WTC11 (cell line): ENCODE results near the gene GREB1. TPM values are rescaled to one million over a fixed set of nuclear protein-coding genes. Genes with fewer than 3 reads are reported as not detected.

Source experiments
- ATAC-seq: fragments of 200-7000 bp; cut with Tn5 transposase; 2 replicates; pipeline ENCODE4 v1.10.0; 2021; ENCODE audit warnings: mild to moderate bottlenecking, moderate library complexity
- CTCF ChIA-PET: fragments of 300-600 bp; sonication (Branson Sonifier 250); formaldehyde crosslinking; loops from one replicate; lab custom pipeline; 2021; ENCODE audit warnings: antibody characterized with exemption; lab: Charles Lee
- POLR2A ChIA-PET: fragments of 350-600 bp; sonication (Branson Sonifier 250); formaldehyde crosslinking; loops from one replicate; lab custom pipeline; 2021; ENCODE audit warnings: antibody characterized with exemption; lab: Charles Lee
- DNase-seq: peaks from one replicate; pipeline ENCODE4 v3.0.0; 2021; ENCODE audit warnings: low spot score
- H3K27ac Mint-ChIP-seq: 2 replicates; pipeline ENCODE4 v1.8.0; 2021; ENCODE audit warnings: mixed read lengths
- H3K27me3 Mint-ChIP-seq: 2 replicates; pipeline ENCODE4 v1.8.0; 2021; ENCODE audit warnings: low read depth, mild to moderate bottlenecking, moderate library complexity, mixed read lengths
- H3K36me3 Mint-ChIP-seq: 2 replicates; pipeline ENCODE4 v1.8.0; 2021; ENCODE audit warnings: mixed read lengths
- H3K4me1 Mint-ChIP-seq: 2 replicates; pipeline ENCODE4 v1.8.0; 2022; ENCODE audit warnings: mixed read lengths
- H3K4me3 Mint-ChIP-seq: 2 replicates; pipeline ENCODE4 v1.8.0; 2021; ENCODE audit warnings: mild to moderate bottlenecking, moderate library complexity, mixed read lengths
- H3K9me3 Mint-ChIP-seq: 2 replicates; pipeline ENCODE4 v1.8.0; 2021; ENCODE audit warnings: mixed read lengths
- CBFB ChIP-seq: sonication (generic); formaldehyde crosslinking; IDR thresholded peaks from 2 replicates; pipeline ENCODE4 v1.8.1; 2022; ENCODE audit warnings: mild to moderate bottlenecking, low read depth, missing genetic modification reagents
- ETV6 ChIP-seq: sonication (generic); formaldehyde crosslinking; IDR thresholded peaks from 2 replicates; pipeline ENCODE4 v1.8.1; 2022; ENCODE audit warnings: mild to moderate bottlenecking, missing genetic modification reagents
- JUN ChIP-seq: sonication (generic); formaldehyde crosslinking; IDR thresholded peaks from 2 replicates; pipeline ENCODE4 v1.8.0; 2023; ENCODE audit warnings: mild to moderate bottlenecking, missing genetic modification reagents
- NFYB ChIP-seq: sonication (generic); formaldehyde crosslinking; conservative IDR thresholded peaks from 2 replicates; pipeline ENCODE4 v1.8.0; 2022; ENCODE audit warnings: low read depth, missing genetic modification reagents
- RELA ChIP-seq: sonication (generic); formaldehyde crosslinking; IDR thresholded peaks from 2 replicates; pipeline ENCODE4 v1.8.1; 2022; ENCODE audit warnings: missing genetic modification reagents, mild to moderate bottlenecking, borderline replicate concordance
- RORB ChIP-seq: fragments of 250-450 bp; sonication (Bioruptor Pico); IDR thresholded peaks from 2 replicates; pipeline ENCODE4 v1.9.0; 2021; ENCODE audit warnings: mild to moderate bottlenecking
- SP1 ChIP-seq: sonication (generic); formaldehyde crosslinking; conservative IDR thresholded peaks from 2 replicates; pipeline ENCODE4 v1.8.1; 2022; ENCODE audit warnings: missing genetic modification reagents
- ZNF317 ChIP-seq: sonication (generic); formaldehyde crosslinking; IDR thresholded peaks from 2 replicates; pipeline ENCODE4 v1.8.1; 2023; ENCODE audit warnings: low read depth, mild to moderate bottlenecking, moderate library complexity, missing genetic modification reagents, borderline replicate concordance
- ZNF416 ChIP-seq: fragments of 250-450 bp; sonication (Bioruptor Pico); IDR thresholded peaks from 2 replicates; pipeline ENCODE4 v1.9.0; 2021; ENCODE audit warnings: mild to moderate bottlenecking, inconsistent platforms
- total RNA-seq: library from RNA; stranded (reverse); gene quantifications from 3 replicates; pipeline ENCODE4 v1.2.3, GENCODE V29; 2021
- TF ChIP-seq, protein P1 (sequence below): sonication (generic); formaldehyde crosslinking; IDR thresholded peaks from 2 replicates; pipeline ENCODE4 v1.8.1; 2023; ENCODE audit warnings: mild to moderate bottlenecking, missing genetic modification reagents, moderate library complexity
- TF ChIP-seq, protein P2 (sequence below): sonication (generic); formaldehyde crosslinking; IDR thresholded peaks from 2 replicates; pipeline ENCODE4 v1.8.0; 2023; ENCODE audit warnings: missing genetic modification reagents
- TF ChIP-seq, protein P3 (sequence below): sonication (generic); formaldehyde crosslinking; IDR thresholded peaks from 2 replicates; pipeline ENCODE4 v1.8.1; 2022; ENCODE audit warnings: low read depth, missing genetic modification reagents, borderline replicate concordance
- TF ChIP-seq, protein P4 (sequence below): fragments of 250-450 bp; sonication (Bioruptor Pico); IDR thresholded peaks from 2 replicates; pipeline ENCODE4 v1.9.0; 2021; ENCODE audit warnings: mild to moderate bottlenecking
- TF ChIP-seq, protein P5 (sequence below): fragments of 250-450 bp; sonication (Bioruptor Pico); IDR thresholded peaks from 2 replicates; pipeline ENCODE4 v1.9.0; 2021; ENCODE audit warnings: moderate library complexity, mild to moderate bottlenecking, inconsistent platforms, borderline replicate concordance
- TF ChIP-seq, protein P6 (sequence below): sonication (generic); formaldehyde crosslinking; IDR thresholded peaks from 2 replicates; pipeline ENCODE4 v1.8.1; 2022; ENCODE audit warnings: missing genetic modification reagents, borderline replicate concordance

The GREB1 gene
- total RNA-seq, 1 experiment from 2014 or later, result 35.7 TPM

DNA sequence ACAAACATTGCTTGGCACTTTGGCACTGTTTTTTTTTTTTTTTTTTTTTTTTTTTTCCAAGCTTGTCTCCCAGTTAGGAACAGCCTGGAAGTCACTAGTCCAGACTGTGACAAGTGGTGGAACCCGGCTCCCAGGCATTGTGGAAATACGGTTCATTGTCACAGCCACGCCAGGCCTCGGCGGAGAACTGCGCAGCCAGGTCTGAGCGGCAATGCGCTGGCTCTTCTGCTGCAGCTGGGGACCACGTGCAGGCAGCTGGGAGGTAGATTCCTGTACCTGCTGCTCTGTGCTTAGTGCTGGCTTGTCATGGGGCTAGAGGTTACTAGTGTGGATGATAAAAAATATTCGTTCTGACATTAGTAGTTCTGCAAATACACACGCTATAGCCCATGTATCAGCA lies 131.2 kb downstream of the GREB1 start:
- TF ChIP-seq, protein P1, sequence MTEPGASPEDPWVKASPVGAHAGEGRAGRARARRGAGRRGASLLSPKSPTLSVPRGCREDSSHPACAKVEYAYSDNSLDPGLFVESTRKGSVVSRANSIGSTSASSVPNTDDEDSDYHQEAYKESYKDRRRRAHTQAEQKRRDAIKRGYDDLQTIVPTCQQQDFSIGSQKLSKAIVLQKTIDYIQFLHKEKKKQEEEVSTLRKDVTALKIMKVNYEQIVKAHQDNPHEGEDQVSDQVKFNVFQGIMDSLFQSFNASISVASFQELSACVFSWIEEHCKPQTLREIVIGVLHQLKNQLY (CRISPR knock-in tag), result no peak
- peaks cover 26% of the 10 kb centered on the region for H3K27me3 Mint-ChIP-seq
- ChIA-PET CTCF (interaction anchor here (0.9 to 1.3 kb wide), 5 partner anchors 12 to 130 kb away, joined by 3 to 6 read pairs (median 4); no protein-coding TSS in a partner anchor), POLR2A (interaction anchor here (0.6 kb wide), 1 partner anchor 30 kb away, joined by 4 read pairs; no protein-coding TSS in a partner anchor)
- H3K4me1 Mint-ChIP-seq, result peaks cover 4% of the 10 kb centered on the region
- DNase-seq, result no peak
- H3K9me3 Mint-ChIP-seq, result peaks cover 19% of the 10 kb centered on the region
- H3K4me3 Mint-ChIP-seq, result no peak overlapping the region
- peaks cover 11% of the 10 kb centered on the region for H3K36me3 Mint-ChIP-seq
- ATAC-seq, result no peak
- no peak overlapping the region for H3K27ac Mint-ChIP-seq

DNA sequence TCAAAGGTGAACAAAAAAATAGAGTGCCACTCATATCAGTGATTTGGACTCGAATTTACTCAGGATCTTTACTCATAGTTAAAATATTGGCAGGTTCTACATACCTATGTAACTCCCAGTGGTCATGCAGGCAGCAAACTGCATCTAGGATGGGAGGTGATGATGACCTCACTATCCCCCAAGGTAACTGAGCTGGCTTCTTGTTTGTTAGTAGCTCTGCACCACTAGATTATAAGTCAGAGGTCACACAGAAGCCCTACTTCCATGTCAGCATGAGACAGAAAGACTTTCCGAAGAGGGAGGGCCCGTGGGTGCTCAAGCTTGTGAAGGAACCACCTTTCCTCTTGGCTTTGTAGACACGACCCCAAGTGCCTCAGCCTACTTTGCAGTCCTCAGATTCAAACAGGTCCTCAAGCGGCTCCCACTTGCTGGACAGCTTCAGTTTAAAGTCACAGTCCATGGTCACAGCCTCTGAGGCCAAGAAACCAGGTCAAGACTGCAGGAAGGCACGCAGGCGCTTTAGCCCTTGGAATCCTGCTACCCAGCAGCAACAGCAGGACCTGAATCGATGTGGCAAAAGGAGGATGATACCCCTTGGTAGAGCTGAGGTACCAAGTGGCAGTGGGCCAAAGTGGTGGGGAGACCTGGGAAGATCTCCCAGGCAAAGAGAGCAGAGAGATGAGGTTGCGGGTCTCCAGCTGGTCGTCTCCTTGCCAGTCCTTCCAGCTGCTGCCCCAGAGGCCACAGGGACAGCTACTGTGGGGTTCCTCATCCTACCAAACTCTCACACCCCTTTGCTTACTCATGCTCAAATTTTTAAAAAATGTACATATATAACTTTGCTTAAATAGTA lies 131.9 kb downstream of the GREB1 start:
- H3K4me3 Mint-ChIP-seq, result no peak overlapping the region
- H3K27ac Mint-ChIP-seq, result no peak overlapping the region
- peaks cover 33% of the 10 kb centered on the region for H3K27me3 Mint-ChIP-seq
- POLR2A ChIA-PET, result interaction anchor here (0.6 kb wide), 1 partner anchor 30 kb away, joined by 4 read pairs; no protein-coding TSS in a partner anchor
- CTCF ChIA-PET, result interaction anchor here (0.6 to 1.3 kb wide), 6 partner anchors 15 to 320 kb away, joined by 3 to 6 read pairs (median 4); no protein-coding TSS in a partner anchor
- peaks cover 11% of the 10 kb centered on the region for H3K36me3 Mint-ChIP-seq
- no peak for DNase-seq
- H3K4me1 Mint-ChIP-seq, result peaks cover 9% of the 10 kb centered on the region
- ATAC-seq, result no peak
- no peak for TF ChIP-seq RELA (CRISPR knock-in tag)
- H3K9me3 Mint-ChIP-seq, result peaks cover 19% of the 10 kb centered on the region

DNA sequence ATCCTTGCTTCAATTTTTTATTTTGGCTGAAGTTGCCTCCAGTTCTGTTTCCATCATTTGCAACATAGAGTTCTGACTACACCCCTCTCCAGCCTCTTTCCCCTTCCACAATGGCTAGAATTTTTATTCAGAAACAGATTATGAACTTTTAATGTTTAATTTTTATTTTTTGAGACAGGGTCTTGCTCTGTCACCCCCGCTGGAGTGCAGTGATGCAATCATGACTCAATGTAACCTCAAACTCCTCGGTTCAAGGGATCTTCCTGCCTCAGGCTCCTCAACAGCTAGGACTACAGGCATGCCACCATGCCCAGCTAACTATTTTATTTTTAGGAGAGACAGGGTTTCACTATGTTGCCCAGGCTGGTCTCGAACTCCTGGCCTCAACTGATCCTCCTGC lies 133.3 kb downstream of the GREB1 start:
- DNase-seq (no peak), ATAC-seq (no peak)
- ChIA-PET POLR2A (no interaction called here), CTCF (interaction anchor here (0.6 to 1.1 kb wide), 2 partner anchors 14 to 216 kb away, joined by 3 to 4 read pairs; no protein-coding TSS in a partner anchor)
- peaks cover 15% of the 10 kb centered on the region for H3K9me3 Mint-ChIP-seq
- peaks cover 9% of the 10 kb centered on the region for H3K4me1 Mint-ChIP-seq
- no peak overlapping the region for H3K27ac Mint-ChIP-seq
- H3K36me3 Mint-ChIP-seq, result peaks cover 8% of the 10 kb centered on the region
- peaks cover 33% of the 10 kb centered on the region for H3K27me3 Mint-ChIP-seq
- H3K4me3 Mint-ChIP-seq, result no peak overlapping the region
- TF ChIP-seq JUN, result no peak
- TF ChIP-seq, protein P2, sequence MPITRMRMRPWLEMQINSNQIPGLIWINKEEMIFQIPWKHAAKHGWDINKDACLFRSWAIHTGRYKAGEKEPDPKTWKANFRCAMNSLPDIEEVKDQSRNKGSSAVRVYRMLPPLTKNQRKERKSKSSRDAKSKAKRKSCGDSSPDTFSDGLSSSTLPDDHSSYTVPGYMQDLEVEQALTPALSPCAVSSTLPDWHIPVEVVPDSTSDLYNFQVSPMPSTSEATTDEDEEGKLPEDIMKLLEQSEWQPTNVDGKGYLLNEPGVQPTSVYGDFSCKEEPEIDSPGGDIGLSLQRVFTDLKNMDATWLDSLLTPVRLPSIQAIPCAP (CRISPR knock-in tag), result no peak
- no peak for TF ChIP-seq RORB (CRISPR knock-in tag)
- TF ChIP-seq ZNF317, result no peak
- TF ChIP-seq ZNF416 (CRISPR knock-in tag), result no peak
- TF ChIP-seq, protein P3, sequence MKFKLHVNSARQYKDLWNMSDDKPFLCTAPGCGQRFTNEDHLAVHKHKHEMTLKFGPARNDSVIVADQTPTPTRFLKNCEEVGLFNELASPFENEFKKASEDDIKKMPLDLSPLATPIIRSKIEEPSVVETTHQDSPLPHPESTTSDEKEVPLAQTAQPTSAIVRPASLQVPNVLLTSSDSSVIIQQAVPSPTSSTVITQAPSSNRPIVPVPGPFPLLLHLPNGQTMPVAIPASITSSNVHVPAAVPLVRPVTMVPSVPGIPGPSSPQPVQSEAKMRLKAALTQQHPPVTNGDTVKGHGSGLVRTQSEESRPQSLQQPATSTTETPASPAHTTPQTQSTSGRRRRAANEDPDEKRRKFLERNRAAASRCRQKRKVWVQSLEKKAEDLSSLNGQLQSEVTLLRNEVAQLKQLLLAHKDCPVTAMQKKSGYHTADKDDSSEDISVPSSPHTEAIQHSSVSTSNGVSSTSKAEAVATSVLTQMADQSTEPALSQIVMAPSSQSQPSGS (CRISPR knock-in tag), result no peak
- no peak for TF ChIP-seq CBFB (CRISPR knock-in tag)

DNA sequence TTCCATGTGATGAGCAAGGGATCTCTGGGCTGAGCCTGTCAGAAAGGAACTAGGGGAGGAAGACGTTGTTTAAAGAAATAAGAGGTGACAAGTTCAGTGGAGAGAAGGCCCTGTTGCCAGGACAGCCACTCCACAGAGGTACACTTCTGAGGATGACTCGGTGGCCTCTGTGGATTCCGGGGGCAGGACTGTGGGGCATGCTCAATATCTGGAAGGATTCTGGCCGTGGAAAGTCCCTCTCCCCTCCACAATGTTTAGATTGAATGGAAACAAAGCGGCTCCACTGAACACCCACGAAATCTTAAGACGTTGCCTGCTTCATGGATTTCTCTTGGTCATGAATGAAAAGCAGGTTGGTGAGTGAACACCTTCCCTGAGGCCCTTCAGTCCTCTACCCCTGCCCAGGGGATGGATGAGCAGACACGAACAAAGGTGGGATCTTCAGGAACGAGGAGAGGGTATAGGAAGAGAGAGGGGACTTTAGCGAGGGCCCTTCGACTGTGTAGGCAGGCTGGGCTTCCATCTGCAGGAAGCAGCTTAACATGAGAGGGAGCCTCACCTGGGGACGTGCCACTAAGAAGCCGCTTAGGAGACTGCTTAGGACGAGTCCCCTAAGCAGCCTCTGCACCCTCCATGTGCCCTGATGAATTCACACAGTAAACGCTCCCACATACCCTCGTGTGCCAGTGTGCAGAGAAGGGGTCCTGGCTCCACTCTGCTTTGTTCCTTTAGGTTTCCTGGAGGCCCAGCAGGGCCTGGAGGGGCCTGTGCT lies 134.2 kb downstream of the GREB1 start:
- no peak for ATAC-seq

More for the DNA sequence above, 134.2 kb downstream of the GREB1 start:
- Mint-ChIP-seq H3K27ac (no peak overlapping the region), H3K36me3 (peaks cover 1% of the 10 kb centered on the region; the same call in 1 of the 2 replicates)
- TF ChIP-seq NFYB (no peak), SP1 (no peak), ETV6 (CRISPR knock-in tag) (no peak)
- TF ChIP-seq, protein P4, sequence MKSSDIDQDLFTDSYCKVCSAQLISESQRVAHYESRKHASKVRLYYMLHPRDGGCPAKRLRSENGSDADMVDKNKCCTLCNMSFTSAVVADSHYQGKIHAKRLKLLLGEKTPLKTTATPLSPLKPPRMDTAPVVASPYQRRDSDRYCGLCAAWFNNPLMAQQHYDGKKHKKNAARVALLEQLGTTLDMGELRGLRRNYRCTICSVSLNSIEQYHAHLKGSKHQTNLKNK (CRISPR knock-in tag), result no peak
- TF ChIP-seq, protein P5, sequence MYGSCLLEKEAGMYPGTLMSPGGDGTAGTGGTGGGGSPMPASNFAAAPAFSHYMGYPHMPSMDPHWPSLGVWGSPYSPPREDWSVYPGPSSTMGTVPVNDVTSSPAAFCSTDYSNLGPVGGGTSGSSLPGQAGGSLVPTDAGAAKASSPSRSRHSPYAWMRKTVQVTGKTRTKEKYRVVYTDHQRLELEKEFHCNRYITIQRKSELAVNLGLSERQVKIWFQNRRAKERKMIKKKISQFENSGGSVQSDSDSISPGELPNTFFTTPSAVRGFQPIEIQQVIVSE (CRISPR knock-in tag), result no peak
- TF ChIP-seq, protein P6, sequence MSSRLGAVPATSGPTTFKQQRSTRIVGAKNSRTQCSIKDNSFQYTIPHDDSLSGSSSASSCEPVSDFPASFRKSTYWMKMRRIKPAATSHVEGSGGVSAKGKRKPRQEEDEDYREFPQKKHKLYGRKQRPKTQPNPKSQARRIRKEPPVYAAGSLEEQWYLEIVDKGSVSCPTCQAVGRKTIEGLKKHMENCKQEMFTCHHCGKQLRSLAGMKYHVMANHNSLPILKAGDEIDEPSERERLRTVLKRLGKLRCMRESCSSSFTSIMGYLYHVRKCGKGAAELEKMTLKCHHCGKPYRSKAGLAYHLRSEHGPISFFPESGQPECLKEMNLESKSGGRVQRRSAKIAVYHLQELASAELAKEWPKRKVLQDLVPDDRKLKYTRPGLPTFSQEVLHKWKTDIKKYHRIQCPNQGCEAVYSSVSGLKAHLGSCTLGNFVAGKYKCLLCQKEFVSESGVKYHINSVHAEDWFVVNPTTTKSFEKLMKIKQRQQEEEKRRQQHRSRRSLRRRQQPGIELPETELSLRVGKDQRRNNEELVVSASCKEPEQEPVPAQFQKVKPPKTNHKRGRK (CRISPR knock-in tag), result no peak
- TF ChIP-seq, all 79 proteins: peak for 0
- Mint-ChIP-seq H3K27me3 (peaks cover 33% of the 10 kb centered on the region), H3K9me3 (peaks cover 6% of the 10 kb centered on the region), H3K4me3 (no peak overlapping the region), H3K4me1 (peaks cover 9% of the 10 kb centered on the region)
- POLR2A ChIA-PET, result no interaction called here
- CTCF ChIA-PET, result interaction anchor here (2.7 kb wide), 1 partner anchor 15 kb away, joined by 11 read pairs; no protein-coding TSS in a partner anchor
- no peak for DNase-seq
